Stimulated activated CD4-positive, alpha-beta T cell treated with anti-CD3 and anti-CD28 coated beads, Interleukin-1b, Interleukin-23, amount 100 ng/mL, for 4 hours (primary cell): ENCODE data around the gene HOMEZ.

Source experiments
- DNase-seq, 2 donors: peaks; one replicate each; pipeline ENCODE4 v3.0.0-alpha.2; 2020; ENCODE audit warnings: low read depth in 2 of 2

The HOMEZ gene

DNA sequence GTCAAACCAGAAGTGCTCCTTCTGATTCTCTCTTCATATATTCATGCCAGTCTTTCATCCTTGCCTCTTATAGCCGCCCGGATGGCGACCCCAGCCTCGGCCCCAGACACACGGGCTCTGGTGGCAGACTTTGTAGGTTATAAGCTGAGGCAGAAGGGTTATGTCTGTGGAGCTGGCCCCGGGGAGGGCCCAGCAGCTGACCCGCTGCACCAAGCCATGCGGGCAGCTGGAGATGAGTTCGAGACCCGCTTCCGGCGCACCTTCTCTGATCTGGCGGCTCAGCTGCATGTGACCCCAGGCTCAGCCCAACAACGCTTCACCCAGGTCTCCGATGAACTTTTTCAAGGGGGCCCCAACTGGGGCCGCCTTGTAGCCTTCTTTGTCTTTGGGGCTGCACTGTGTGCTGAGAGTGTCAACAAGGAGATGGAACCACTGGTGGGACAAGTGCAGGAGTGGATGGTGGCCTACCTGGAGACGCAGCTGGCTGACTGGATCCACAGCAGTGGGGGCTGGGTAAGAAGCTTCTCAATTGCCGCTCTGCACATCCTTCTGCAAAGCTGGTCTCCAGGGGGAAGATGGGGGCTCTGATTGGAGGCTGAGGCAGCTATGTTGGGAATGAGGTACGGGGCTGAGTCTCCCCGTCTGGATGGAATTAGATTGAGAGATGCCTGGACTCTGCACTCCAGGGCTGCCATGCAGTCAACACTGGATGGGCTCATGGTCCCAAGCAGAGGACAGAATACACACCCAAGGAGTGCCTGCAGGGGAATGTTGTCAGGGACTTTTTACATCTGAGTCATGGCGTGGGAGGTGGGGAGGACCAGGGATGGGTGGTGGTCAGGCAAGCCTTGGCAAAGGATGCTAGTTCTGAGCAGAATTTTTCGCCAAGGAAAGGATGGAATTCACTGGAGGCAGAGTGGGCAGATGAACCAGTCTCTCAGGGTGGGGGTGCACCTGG lies 22.0 kb upstream of the HOMEZ start:
- DNase-seq = no peak

- no peak for DNase-seq
These were observed 21.2 kb upstream of the HOMEZ start for GRCh38 chr14:23307146-23307530.

DNA sequence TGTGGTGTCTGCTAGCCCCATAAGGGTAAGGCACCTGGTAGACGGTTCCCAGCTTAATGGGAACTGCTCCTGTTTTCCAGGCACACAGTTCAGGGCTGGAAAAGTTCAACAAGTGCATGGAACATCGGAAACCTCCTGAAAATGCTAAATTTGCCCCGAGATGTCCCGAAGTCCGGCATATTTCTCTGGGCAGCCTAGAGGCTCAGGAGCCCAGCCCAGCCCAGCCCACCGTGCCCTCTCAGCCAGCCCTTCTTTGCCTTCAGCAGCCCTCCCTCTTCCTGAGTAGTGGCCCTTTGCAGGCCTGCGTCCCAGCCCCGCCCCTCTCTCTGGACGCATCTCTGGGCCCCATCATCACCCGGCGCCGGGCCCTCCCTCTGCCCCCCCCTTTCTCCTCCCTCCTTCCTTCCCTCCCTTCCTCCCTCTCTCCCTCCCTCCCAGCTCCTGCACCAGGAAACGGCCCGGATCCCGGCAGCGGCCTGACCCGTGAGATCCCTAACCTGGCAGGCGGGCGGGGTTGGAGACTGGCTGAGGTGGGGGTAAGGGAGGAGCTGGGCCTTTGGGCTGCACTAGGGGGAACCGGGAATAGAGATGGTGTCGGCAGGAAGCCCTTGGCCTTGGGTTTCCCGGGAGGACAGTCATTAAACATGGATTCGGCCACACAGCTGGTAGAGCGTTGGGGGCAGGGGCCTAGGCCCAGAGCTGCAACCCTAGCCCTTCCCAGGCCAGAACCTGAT lies 20.6 kb upstream of the HOMEZ start, which contains the start of gene BCL2L2:
Gene BCL2L2, plus strand, starts transcription at position 422 of the 734 bp plus-strand sequence. CDS start 935 bp downstream, outside the sequence.
- no peak for DNase-seq

DNA sequence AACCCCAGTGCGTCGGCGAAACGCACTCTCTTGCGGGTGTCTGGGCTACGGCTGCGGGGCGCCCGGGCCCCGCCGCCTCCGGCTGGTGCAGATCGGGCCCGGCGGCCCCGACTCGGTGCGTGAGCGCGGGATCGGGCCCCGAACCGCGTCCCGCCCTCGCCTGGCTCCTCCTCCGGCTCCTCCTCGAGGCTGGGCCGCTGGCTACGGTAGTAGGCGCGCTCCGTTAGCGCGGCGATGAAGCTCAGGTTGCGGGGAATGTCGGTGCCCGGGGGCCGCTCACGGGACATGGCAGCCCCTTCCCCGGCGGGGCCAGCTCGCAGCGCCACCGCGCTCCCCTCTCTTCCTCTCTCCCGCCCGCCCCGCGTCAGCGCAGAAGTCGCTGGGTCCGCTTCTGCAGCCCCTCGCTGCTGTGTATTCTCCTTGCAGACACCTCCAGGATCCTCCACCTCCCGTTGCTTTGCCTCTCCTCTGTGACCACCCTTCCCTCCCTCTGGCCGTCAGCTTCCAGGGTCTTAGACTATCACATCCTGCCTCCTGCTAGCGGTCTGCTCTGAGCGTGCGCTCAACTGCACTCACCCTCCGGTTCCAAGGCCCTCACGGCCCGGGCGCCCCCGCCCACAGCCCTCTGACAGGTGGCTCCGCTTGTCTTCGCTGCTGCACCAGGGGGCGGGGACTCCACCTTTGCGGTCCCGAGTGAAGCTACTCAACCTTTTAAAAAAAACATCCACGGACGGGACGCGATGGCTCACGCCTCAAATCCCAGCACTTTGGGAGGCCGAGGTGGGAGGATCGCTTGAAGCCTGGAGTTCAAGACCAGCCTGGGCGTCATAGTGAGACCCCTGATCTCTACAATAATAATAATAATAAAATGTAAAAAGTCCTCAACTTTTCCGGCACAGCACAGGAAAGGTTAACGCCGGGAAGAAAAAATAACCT lies 16.6 kb upstream of the HOMEZ start, which contains the start of gene PPP1R3E:
Gene PPP1R3E, minus strand, starts transcription at position 570 of the 936 bp plus-strand sequence. Its CDS starts 283 bp downstream, at position 287.
- DNase-seq = peak; percentile 77 to 81

DNA sequence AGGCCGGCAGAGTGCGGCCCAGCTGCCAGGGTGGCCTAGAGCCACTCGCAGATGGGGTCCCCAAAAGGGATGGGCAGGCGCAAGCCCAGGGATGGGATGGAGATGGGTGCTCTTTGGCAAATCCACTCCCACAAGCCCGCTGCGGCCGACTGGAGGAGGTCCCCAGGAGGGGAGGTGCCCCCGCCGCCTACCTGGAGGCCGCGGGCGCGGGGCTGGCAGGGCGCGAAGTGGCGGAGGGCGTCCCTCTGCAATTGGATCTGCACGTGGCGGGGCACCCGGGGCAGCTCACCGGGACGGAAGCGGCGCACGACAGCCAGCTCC lies 16.0 kb upstream of the HOMEZ start:
- peak in 1 of 2 donors; percentile 41 for DNase-seq

GRCh38 chr14:23301288-23301968 lies 15.5 kb upstream of the HOMEZ start:
- DNase-seq = peak; percentile 91 to 97

DNA sequence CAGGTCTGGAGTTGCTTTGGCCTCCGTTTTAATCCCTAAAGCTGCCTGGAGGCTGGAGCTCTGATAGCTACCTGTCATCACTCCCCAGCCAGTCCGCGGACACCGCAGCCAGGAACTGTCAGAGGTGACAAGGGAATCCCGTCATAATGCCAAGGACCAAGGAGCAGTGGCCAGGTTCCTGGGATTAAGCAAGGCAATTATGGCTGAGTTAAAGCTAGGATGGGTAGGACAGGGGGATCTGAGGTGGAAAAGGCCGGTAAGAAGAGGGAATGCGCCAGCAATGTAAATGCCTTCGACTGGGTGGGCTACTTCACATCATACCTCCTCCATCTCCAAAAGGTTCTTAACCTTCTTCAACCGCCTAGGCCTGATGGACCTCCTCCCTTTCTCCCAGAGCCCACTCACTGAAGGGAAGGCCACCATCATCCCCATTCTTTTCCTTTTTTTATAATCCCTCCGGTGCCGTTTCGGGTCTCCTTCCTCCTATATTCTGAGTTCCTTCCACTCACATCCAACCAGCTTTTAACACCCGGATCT lies 14.8 kb upstream of the HOMEZ start:
- no peak for DNase-seq

DNA sequence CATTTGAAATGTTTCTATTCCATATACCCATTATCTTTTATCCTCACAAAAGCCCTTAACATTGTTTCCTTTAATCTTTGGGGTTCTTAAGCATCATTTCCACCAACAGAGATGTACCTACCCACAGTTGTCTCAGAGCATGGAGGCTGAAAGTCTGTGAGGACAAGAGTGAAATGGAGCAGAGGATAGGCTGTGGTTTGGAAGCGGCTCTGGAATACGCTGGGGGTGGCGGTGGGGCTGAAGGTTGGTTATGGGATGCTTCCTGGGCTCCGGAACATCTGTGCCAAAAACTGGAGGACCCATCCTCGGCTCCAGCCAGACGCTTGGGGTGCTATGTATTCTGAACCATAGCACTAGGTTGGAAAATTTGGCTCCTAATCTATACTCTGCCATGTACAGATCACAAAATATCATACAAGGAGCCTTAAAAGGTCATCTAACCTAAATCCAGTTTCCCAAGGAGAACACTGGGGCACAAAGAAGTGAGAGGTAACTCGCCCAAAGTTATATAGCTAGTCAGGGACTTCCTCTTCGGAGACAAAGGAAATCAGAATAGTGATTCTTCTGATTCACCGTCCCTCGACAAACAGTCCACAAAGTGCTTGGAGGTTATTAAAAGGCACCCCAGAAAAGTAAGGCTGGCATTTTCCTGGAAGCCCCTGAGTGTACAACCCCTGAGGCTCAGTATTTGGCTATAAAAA lies 14.2 kb upstream of the HOMEZ start:
- DNase-seq = no peak

GRCh38 chr14:23299211-23299957 lies 13.5 kb upstream of the HOMEZ start:
- no peak for DNase-seq

GRCh38 chr14:23297611-23298277 lies 11.8 kb upstream of the HOMEZ start:
- no peak for DNase-seq

- no peak for DNase-seq
These were observed 11.2 kb upstream of the HOMEZ start for GRCh38 chr14:23297096-23297495.

DNA sequence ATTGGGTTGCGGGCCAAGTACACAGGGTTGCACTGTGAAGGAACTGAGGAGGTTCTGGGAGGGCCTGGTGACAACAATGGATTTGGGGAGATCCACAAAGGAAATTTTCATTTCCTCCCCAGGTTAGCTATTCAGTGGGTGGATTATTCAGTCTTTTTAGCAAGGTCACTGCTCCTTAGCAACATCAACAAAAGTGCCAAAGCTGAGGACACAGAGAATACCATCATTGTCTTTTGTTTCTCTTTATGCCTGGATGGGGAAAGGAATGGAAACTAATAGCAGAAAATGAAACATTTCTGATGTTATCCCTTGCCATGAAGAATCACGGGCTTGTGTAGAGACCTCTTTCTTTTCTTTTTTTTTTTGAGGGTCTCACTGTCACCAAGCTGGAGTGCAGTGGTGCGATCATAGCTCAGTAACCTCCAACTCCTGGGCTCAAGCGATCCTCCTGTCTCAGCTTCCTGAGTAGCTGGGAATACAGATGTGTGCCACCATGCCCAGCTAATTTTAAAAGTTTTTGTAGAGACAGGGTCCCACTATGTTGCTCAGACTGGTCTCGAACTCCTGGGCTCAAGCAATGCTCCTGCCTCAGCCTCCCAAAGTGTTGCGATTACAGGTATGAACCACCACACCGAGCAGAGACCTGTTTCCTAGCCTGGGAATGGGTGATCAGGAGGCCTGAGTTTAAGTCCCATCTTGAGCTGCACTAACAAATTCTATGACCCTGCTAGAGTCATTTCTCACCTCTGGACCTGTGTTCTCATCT lies 10.3 kb upstream of the HOMEZ start:
- no peak for DNase-seq

GRCh38 chr14:23294734-23295561 lies 9.0 kb upstream of the HOMEZ start:
- DNase-seq = peak; percentile 31 to 32

DNA sequence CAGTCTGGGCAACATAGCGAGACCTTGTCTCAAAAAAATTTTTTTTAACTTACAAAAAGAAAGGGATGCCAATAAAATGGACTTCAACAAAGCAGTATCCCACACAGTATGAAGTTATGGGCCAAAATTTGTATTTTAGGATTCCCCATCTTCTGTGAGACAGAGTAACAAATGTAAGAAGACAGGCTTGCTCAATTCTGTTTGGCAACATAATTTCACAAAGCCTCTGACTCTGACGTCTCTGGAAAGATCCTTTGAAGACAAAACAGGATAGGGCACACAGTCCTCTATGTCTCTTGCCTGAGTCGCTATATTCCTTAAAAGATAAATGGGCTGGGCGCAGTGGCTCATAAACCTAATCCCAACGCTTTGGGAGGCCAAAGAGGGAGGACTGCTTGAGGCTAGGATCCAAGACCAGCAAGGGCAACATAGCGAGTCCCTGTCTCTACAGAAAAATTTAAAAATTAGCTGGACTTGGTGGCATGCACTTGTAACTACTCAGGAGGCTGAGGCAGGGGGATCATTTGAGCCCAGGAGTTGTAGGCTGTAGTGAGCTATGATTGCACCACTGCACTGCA lies 1.1 kb upstream of the HOMEZ start:
- no peak for DNase-seq

DNA sequence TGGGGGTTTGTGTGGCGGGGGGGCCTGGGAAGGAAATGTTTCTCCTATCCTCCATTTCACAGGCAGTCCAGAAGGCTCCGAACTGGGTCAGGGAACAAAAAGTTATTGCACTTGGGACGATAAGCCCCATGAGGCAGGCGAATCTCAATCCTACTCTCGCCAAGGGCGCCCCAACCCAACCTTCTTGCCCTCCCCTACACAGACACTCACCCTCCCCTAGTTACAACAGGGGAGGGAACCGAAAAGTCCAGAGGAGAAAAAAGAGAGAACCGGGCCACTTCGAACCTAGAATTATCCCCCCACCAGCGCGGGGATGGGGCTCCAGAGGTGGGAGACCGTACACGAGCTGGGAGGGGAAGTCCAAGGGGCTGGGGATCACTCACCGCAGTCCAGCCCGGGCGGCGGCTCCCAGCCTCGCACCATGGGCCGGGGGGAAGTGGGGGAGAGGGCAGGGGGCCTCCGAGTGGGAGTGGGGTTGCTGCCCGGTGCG lies 357 bp downstream of the HOMEZ start:
- DNase-seq = peak in 1 of 2 donors; percentile 15

DNA sequence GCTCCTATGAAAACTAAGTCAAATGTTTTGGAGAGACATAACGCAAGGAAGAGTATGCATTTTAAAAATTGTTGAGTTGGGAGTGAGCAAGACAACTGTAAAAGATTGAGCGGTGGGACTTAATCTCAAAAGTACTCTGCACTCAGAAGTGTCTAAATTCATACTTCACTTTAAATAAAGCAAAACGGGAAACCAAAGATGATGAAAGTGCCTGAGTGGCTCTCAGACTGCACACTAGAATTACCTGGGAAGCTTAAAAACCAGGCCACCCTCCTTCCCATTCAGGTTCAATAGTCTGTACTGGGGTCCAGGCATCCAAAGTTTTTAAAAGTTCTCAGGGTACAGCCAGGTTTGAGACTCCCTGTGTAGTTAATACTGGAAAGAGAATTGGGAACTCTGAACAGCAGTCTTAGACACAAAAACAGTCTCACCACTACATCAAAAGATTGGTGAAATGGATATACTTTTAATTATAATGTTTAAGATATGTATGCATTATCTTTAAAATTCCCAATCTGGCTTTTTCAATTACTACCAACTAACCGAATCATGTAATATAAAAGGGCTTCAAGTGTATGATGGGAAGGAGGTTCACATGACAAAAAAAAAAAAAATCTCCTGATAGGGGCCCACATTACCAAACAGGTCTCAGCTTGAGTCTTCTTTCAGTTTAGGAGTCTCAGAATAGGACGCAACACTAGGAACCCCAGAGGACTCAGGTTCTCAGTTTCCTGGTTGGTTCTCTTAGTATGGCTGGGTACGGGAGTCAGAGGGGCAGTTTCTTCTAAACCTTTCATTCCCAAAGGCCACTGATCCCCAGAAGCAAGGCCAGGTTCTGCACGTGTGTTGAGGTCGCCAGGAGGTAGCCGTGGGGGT lies 1.0 kb downstream of the HOMEZ start:
- DNase-seq = no peak
